K562 (cell line): ENCODE data around the gene RAPSN. TPM values are rescaled to one million over a fixed set of nuclear protein-coding genes. Genes with fewer than 3 reads are reported as not detected.

Experiments used
- JUNB ChIP-seq: fragments of 450-650 bp; formaldehyde crosslinking; conservative IDR thresholded peaks from 2 replicates; pipeline ENCODE4 v1.4.0; 2020; ENCODE audit warnings: mild to moderate bottlenecking
- MAZ ChIP-seq, 2 experiments: fragments of 450-650 bp in 1 of 2; sonication (generic) in 1 of 2; formaldehyde crosslinking; IDR thresholded peaks in 1 of 2; conservative IDR thresholded peaks in 1 of 2; 2 replicates each; pipeline versions ENCODE4 v1.4.0 to v1.5.0; 2020; ENCODE audit warnings: mild to moderate bottlenecking in 1 of 2, missing genetic modification reagents in 1 of 2
- MLLT1 ChIP-seq, 2 experiments: fragments of 450-650 bp; IDR thresholded peaks; 2 replicates each; pipeline ENCODE4 v1.6.1; 2016
- PBX2 ChIP-seq, 2 experiments: IDR thresholded peaks in 1 of 2; conservative IDR thresholded peaks in 1 of 2; 2 replicates each; pipeline ENCODE4 v1.6.1; 2016; ENCODE audit warnings: low read depth in 2 of 2, mild to moderate bottlenecking in 1 of 2, missing compliant biosample characterization in 1 of 2, missing genetic modification characterization in 1 of 2, moderate library complexity in 1 of 2
- POLR2AphosphoS5 ChIP-seq: IDR thresholded peaks from 2 replicates; pipeline ENCODE4 v1.6.1; 2011; ENCODE audit warnings: mild to moderate bottlenecking, low read depth, low read length, moderate library complexity; ENCODE audit not compliant: control insufficient read depth, insufficient read depth
- RCOR1 ChIP-seq, 2 experiments: IDR thresholded peaks; 2 replicates each; pipeline ENCODE4 v1.6.1; 2012; ENCODE audit warnings: low read depth in 2 of 2, low read length in 2 of 2, borderline replicate concordance in 1 of 2, improper control_type of control experiment in 1 of 2
- SMARCA4 ChIP-seq: fragments of 450-650 bp; IDR thresholded peaks from 2 replicates; pipeline ENCODE4 v1.6.1; 2016
- TFAM ChIP-seq: fragments of 250-450 bp; sonication (Bioruptor Pico); conservative IDR thresholded peaks from 2 replicates; pipeline ENCODE4 v1.5.0; 2021; ENCODE audit warnings: mild to moderate bottlenecking, moderate library complexity
- ZBTB17 ChIP-seq: fragments of 450-650 bp; formaldehyde crosslinking; IDR thresholded peaks from 2 replicates; pipeline ENCODE4 v1.4.0; 2020; ENCODE audit warnings: mild to moderate bottlenecking
- ZNF143 ChIP-seq: sonication (generic); formaldehyde crosslinking; IDR thresholded peaks from 2 replicates; pipeline ENCODE4 v1.9.0; 2022; ENCODE audit warnings: mild to moderate bottlenecking, missing genetic modification reagents
- polyA plus RNA-seq, 8 experiments: library from polyadenylated mRNA; depleted of rRNA in 4 of 8; stranded (reverse) in 5 of 8; unstranded in 3 of 8; fragments of >200 nt; fragmentation: Nextera tagmentation in 2 of 8; fragmentation: Illumina TruSeq in 1 of 8; extraction: Ambion mirVana in 2 of 8; extraction: Trizol in 1 of 8; gene quantifications; 2 replicates each; pipeline versions ENCODE4 v1.2.1 to v1.2.3, GENCODE V29; 2011 to 2014; ENCODE audit warnings: inconsistent platforms in 1 of 8, missing spikeins in 1 of 8
- total RNA-seq, 7 experiments: library from RNA; depleted of rRNA in 6 of 7; stranded (reverse); fragments of >200 nt in 6 of 7; fragmentation: Illumina TruSeq in 2 of 7; extraction: Trizol in 2 of 7; gene quantifications; 2 replicates each; pipeline versions ENCODE4 v1.2.1 to v1.2.3, GENCODE V29; 2011 to 2021; ENCODE audit warnings: low replicate concordance in 1 of 7
- TF ChIP-seq, protein P1 (sequence below): fragments of 450-650 bp; IDR thresholded peaks from 2 replicates; pipeline ENCODE4 v1.6.1; 2018; ENCODE audit warnings: mild to moderate bottlenecking, low read depth; ENCODE audit not compliant: partially characterized antibody
- TF ChIP-seq, protein P2 (sequence below), 2 experiments: fragments of 450-650 bp; IDR thresholded peaks; 2 replicates each; pipeline ENCODE4 v1.6.1; 2018; ENCODE audit warnings: mild to moderate bottlenecking in 2 of 2, low read depth in 1 of 2; ENCODE audit not compliant: partially characterized antibody in 2 of 2
- TF ChIP-seq, protein P3 (sequence below): conservative IDR thresholded peaks from 2 replicates; pipeline ENCODE4 v1.6.1; 2011; ENCODE audit warnings: low read depth, mild to moderate bottlenecking, low read length; ENCODE audit not compliant: control insufficient read depth

The RAPSN gene
- total and polyA plus RNA-seq, 9 of the 15 experiments (the other 6 are each of a cell fraction or from before 2014, with no cell fraction given), result 0.06 to 0.11 TPM; not detected in 7

DNA sequence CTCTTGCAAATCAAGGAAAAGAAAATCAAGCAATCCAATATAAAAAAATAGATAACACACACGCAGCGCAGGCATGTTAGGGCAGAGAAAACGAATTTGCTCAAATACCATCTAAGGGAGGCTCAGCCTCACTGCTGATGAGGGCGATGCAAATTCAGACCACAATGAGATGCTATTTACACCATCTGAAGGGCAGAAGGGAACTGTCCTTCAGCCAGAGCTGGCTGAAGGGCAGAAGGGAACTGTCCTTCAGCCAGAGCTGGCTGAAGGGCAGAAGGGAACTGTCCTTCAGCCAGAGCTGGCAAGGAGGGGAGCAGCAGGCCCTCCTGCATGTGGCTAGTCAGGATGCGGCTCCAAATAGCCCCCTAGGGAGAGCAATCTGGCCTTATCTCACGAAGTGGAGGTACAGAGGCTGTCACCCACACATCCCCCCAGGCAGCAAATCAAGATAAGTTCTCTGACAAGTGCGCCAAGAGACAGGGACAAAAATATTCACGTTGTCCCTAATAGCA, 48.1 kb downstream of the RAPSN start (continued):
- no peak for TF ChIP-seq PBX2 (CRISPR knock-in tag; IDR thresholded peaks at IDR 0.05; ENCODE audit: low read depth)
- TF ChIP-seq PBX2 (tag; conservative IDR thresholded peaks at IDR 0.05; ENCODE audit: low read depth), result peak; percentile 32; the same call in 1 of the 2 replicates
- no peak for TF ChIP-seq ZNF143 (CRISPR knock-in tag)
- TF ChIP-seq ZBTB17 (CRISPR knock-in tag), result no peak
- peak in 1 of 2 experiments; percentile 94; a peak in 2 of 4 replicates for TF ChIP-seq RCOR1 (IDR thresholded peaks at IDR 0.05; ENCODE audit: borderline replicate concordance in 1 of 2, low read depth in 2 of 2, low read length in 2 of 2)
- TF ChIP-seq, protein P1, sequence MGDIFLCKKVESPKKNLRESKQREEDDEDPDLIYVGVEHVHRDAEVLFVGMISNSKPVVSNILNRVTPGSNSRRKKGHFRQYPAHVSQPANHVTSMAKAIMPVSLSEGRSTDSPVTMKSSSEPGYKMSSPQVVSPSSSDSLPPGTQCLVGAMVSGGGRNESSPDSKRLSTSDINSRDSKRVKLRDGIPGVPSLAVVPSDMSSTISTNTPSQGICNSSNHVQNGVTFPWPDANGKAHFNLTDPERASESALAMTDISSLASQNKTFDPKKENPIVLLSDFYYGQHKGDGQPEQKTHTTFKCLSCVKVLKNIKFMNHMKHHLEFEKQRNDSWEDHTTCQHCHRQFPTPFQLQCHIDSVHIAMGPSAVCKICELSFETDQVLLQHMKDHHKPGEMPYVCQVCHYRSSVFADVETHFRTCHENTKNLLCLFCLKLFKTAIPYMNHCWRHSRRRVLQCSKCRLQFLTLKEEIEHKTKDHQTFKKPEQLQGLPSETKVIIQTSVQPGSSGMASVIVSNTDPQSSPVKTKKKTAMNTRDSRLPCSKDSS, result no peak
- peak; percentile 32; the same call in 1 of the 2 replicates for TF ChIP-seq POLR2AphosphoS5
- TF ChIP-seq MAZ (CRISPR knock-in tag; conservative IDR thresholded peaks at IDR 0.05 in 1 of 2, IDR thresholded peaks at IDR 0.05 in 1 of 2), result 0 out of 4 replicates have a peak, but pooled peaks of 1 of the 2 experiments have one; percentile 29
- TF ChIP-seq, protein P2, sequence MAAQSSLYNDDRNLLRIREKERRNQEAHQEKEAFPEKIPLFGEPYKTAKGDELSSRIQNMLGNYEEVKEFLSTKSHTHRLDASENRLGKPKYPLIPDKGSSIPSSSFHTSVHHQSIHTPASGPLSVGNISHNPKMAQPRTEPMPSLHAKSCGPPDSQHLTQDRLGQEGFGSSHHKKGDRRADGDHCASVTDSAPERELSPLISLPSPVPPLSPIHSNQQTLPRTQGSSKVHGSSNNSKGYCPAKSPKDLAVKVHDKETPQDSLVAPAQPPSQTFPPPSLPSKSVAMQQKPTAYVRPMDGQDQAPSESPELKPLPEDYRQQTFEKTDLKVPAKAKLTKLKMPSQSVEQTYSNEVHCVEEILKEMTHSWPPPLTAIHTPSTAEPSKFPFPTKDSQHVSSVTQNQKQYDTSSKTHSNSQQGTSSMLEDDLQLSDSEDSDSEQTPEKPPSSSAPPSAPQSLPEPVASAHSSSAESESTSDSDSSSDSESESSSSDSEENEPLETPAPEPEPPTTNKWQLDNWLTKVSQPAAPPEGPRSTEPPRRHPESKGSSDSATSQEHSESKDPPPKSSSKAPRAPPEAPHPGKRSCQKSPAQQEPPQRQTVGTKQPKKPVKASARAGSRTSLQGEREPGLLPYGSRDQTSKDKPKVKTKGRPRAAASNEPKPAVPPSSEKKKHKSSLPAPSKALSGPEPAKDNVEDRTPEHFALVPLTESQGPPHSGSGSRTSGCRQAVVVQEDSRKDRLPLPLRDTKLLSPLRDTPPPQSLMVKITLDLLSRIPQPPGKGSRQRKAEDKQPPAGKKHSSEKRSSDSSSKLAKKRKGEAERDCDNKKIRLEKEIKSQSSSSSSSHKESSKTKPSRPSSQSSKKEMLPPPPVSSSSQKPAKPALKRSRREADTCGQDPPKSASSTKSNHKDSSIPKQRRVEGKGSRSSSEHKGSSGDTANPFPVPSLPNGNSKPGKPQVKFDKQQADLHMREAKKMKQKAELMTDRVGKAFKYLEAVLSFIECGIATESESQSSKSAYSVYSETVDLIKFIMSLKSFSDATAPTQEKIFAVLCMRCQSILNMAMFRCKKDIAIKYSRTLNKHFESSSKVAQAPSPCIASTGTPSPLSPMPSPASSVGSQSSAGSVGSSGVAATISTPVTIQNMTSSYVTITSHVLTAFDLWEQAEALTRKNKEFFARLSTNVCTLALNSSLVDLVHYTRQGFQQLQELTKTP (IDR thresholded peaks at IDR 0.05; ENCODE audit: low read depth in 1 of 2, partially characterized antibody in 2 of 2), result peak in 1 of 2 experiments; percentile 3
- 0 out of 2 replicates have a peak, but pooled peaks have one; percentile 19 for TF ChIP-seq SMARCA4
- no peak for TF ChIP-seq JUNB
- TF ChIP-seq TFAM (CRISPR knock-in tag), result no peak
- TF ChIP-seq MLLT1 (IDR thresholded peaks at IDR 0.05), result no peak
- TF ChIP-seq, protein P3, sequence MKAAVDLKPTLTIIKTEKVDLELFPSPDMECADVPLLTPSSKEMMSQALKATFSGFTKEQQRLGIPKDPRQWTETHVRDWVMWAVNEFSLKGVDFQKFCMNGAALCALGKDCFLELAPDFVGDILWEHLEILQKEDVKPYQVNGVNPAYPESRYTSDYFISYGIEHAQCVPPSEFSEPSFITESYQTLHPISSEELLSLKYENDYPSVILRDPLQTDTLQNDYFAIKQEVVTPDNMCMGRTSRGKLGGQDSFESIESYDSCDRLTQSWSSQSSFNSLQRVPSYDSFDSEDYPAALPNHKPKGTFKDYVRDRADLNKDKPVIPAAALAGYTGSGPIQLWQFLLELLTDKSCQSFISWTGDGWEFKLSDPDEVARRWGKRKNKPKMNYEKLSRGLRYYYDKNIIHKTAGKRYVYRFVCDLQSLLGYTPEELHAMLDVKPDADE, result no peak
